ENCODE results near the gene UGT2B15.
"Not testable (repeated sequence)": the region's sequence is repeated elsewhere in the genome, so short reads cannot be mapped to it uniquely, and the experiment has no call there.

The UGT2B15 gene

GRCh38 chr4:68657022-68657594, 13.3 kb downstream of the UGT2B15 start:
- DNase-seq (ENCODE audit: insufficient read length, low spot score); FAIRE-seq: not testable (repeated sequence)

GRCh38 chr4:68656445-68656973, 13.9 kb downstream of the UGT2B15 start:
- not testable (repeated sequence) for DNase-seq (ENCODE audit: insufficient read length, low spot score)

GRCh38 chr4:68655764-68656444, 14.5 kb downstream of the UGT2B15 start:
- FAIRE-seq (peak; percentile 99), DNase-seq (ENCODE audit: insufficient read length, low spot score) (no peak)

More at GRCh38 chr4:68656445-68656973, 13.9 kb downstream of the UGT2B15 start:
- FAIRE-seq = not testable (repeated sequence)

GRCh38 chr4:68654946-68655721, 15.3 kb downstream of the UGT2B15 start:
- DNase-seq (ENCODE audit: insufficient read length, low spot score) = no peak
- no peak for FAIRE-seq

GRCh38 chr4:68651932-68652331, 18.5 kb downstream of the UGT2B15 start:
- FAIRE-seq = peak; percentile 28
- DNase-seq (ENCODE audit: insufficient read length, low spot score) = no peak

- FAIRE-seq = no peak
These were observed 40.1 kb downstream of the UGT2B15 start for GRCh38 chr4:68630371-68630770.

GRCh38 chr4:68622731-68623130, 47.7 kb downstream of the UGT2B15 start:
- not testable (repeated sequence) for DNase-seq (ENCODE audit: insufficient read length, low spot score)

More at GRCh38 chr4:68630371-68630770, 40.1 kb downstream of the UGT2B15 start:
- no peak for DNase-seq (ENCODE audit: insufficient read length, low spot score)

GRCh38 chr4:68617003-68617698, 53.3 kb downstream of the UGT2B15 start:
- DNase-seq (ENCODE audit: insufficient read length, low spot score) = no peak
- FAIRE-seq = no peak

More at GRCh38 chr4:68622731-68623130, 47.7 kb downstream of the UGT2B15 start:
- FAIRE-seq = peak; percentile 28

GRCh38 chr4:68615699-68616422, 54.6 kb downstream of the UGT2B15 start:
- DNase-seq (ENCODE audit: insufficient read length, low spot score) (no peak), FAIRE-seq (no peak)

- DNase-seq (ENCODE audit: insufficient read length, low spot score) (no peak), FAIRE-seq (no peak)
These were observed 56.7 kb downstream of the UGT2B15 start for GRCh38 chr4:68613752-68614151.

- FAIRE-seq = no peak
- no peak for DNase-seq (ENCODE audit: insufficient read length, low spot score)
These were observed 64.2 kb downstream of the UGT2B15 start for GRCh38 chr4:68606240-68606639.

- no peak for FAIRE-seq
- DNase-seq (ENCODE audit: insufficient read length, low spot score) = no peak
These were observed 71.3 kb downstream of the UGT2B15 start for GRCh38 chr4:68599150-68599549.

GRCh38 chr4:68597482-68597881, 73.0 kb downstream of the UGT2B15 start:
- DNase-seq (ENCODE audit: insufficient read length, low spot score) (no peak), FAIRE-seq (no peak)
